Fibroblast of lung (primary cell): Measurements from ENCODE around the gene MRC2.

ENCODE experiments used
- CTCF ChIP-seq, 2 donors: IDR thresholded peaks in 1 of 2; conservative IDR thresholded peaks in 1 of 2; 1 replicate in 1 of 2; 2 replicates in 1 of 2; pipeline ENCODE4 v1.5.1; 2011 to 2012; ENCODE audit warnings: low read length in 2 of 2, control low read depth in 1 of 2, inconsistent platforms in 1 of 2, low read depth in 1 of 2, mild to moderate bottlenecking in 1 of 2
- EZH2 ChIP-seq: IDR thresholded peaks from 2 replicates; pipeline ENCODE4 v1.5.1; 2012; ENCODE audit warnings: low read length, control low read depth, mild to moderate bottlenecking; ENCODE audit errors: missing control alignments

GRCh38 chr17:62601471-62601870 is 26.0 kb upstream of the MRC2 start:
- peak in 1 of 2 donors; percentile 39 for TF ChIP-seq CTCF (conservative IDR thresholded peaks at IDR 0.05 in 1 of 2, IDR thresholded peaks at IDR 0.05 in 1 of 2; ENCODE audit: low read depth in 1 of 2, low read length in 2 of 2)
- TF ChIP-seq EZH2: no peak
